SK-N-SH (cell line): ENCODE measurements around the gene HIPK2. TPM values are rescaled to one million over a fixed set of nuclear protein-coding genes. Genes with fewer than 3 reads are reported as not detected.

Source experiments
- CTCF ChIA-PET: fragments of 300-600, 350-600 bp; formaldehyde crosslinking; extraction: SDS; loops from one replicate; lab custom pipeline; 2021; lab: Yijun Ruan, JAX
- POLR2A ChIA-PET: fragments of 350-600 bp; sonication (Branson Sonifier 250); formaldehyde crosslinking; extraction: SDS; loops from one replicate; lab custom pipeline; 2020; ENCODE audit warnings: antibody characterized with exemption, inconsistent platforms; lab: Yijun Ruan, JAX
- DNase-seq: peaks from one replicate; pipeline ENCODE4 v3.0.0; 2012
- H2AFZ ChIP-seq: fragments of 200-600 bp; sonication (generic); 2 replicates; pipeline ENCODE4 v1.8.1; 2016; ENCODE audit warnings: antibody characterized with exemption, mild to moderate bottlenecking, low read depth
- H3F3A ChIP-seq: fragments of 200-600 bp; sonication (generic); replicated peaks from 2 replicates; pipeline ENCODE3; 2016; ENCODE audit warnings: antibody characterized with exemption, mild to moderate bottlenecking; ENCODE audit not compliant: insufficient read depth
- H3K27ac ChIP-seq, 2 experiments: fragments of 200-500 bp in 1 of 2; fragments of 200-600 bp in 1 of 2; sonication (Bioruptor generic) in 1 of 2; sonication (generic), shearing (Covaris generic) in 1 of 2; 2 replicates each; pipeline versions ENCODE4 v1.5.1 to v1.6.1; 2014 to 2016; ENCODE audit warnings: low read depth in 2 of 2, inconsistent platforms in 1 of 2, low read length in 1 of 2, mild to moderate bottlenecking in 1 of 2, mixed read lengths in 1 of 2
- H3K27me3 ChIP-seq: fragments of 200-600 bp; sonication (generic), shearing (Covaris generic); 2 replicates; pipeline ENCODE4 v1.6.1; 2016; ENCODE audit warnings: mixed run types; ENCODE audit not compliant: insufficient read depth
- H3K36me3 ChIP-seq, 2 experiments: fragments of 200-500 bp in 1 of 2; fragments of 200-600 bp in 1 of 2; sonication (Bioruptor generic) in 1 of 2; sonication (generic) in 1 of 2; replicated peaks in 1 of 2; 2 replicates each; pipeline versions ENCODE3 to v1.5.1; 2014 to 2016; ENCODE audit warnings: low read length in 1 of 2, mild to moderate bottlenecking in 1 of 2; ENCODE audit not compliant: insufficient read depth in 2 of 2, control insufficient read depth in 1 of 2
- H3K4me1 ChIP-seq, 2 experiments: fragments of 200-500 bp in 1 of 2; fragments of 200-600 bp in 1 of 2; sonication (Bioruptor generic) in 1 of 2; sonication (generic), shearing (Covaris generic) in 1 of 2; 2 replicates each; pipeline versions ENCODE4 v1.5.1 to v1.6.1; 2014 to 2016; ENCODE audit warnings: low read depth in 1 of 2, low read length in 1 of 2, mixed run types in 1 of 2; ENCODE audit not compliant: insufficient read depth in 2 of 2, control insufficient read depth in 1 of 2
- H3K4me2 ChIP-seq: fragments of 200-600 bp; sonication (generic), shearing (Covaris generic); 2 replicates; pipeline ENCODE4 v1.6.1; 2017; ENCODE audit warnings: mixed run types
- H3K4me3 ChIP-seq, 2 experiments: fragments of 200-500 bp in 1 of 2; fragments of 200-600 bp in 1 of 2; sonication (Bioruptor generic) in 1 of 2; sonication (generic), shearing (Covaris generic) in 1 of 2; 2 replicates each; pipeline versions ENCODE4 v1.5.1 to v1.8.1; 2014 to 2016; ENCODE audit warnings: low read depth in 2 of 2, inconsistent platforms in 1 of 2, low read length in 1 of 2, mild to moderate bottlenecking in 1 of 2, mixed read lengths in 1 of 2, moderate library complexity in 1 of 2
- H3K79me2 ChIP-seq: fragments of 200-600 bp; sonication (generic); 2 replicates; pipeline ENCODE4 v1.8.1; 2017; ENCODE audit warnings: mild to moderate bottlenecking; ENCODE audit not compliant: insufficient read depth
- H3K9ac ChIP-seq: fragments of 200-600 bp; sonication (generic); 2 replicates; pipeline ENCODE4 v1.6.1; 2017; ENCODE audit warnings: mixed run types
- H3K9me2 ChIP-seq: fragments of 200-600 bp; sonication (generic); 2 replicates; pipeline ENCODE4 v1.6.1; 2017; ENCODE audit warnings: mixed run types
- H3K9me3 ChIP-seq: fragments of 200-600 bp; sonication (generic); 2 replicates; pipeline ENCODE4 v1.6.1; 2017; ENCODE audit warnings: mixed run types, mild to moderate bottlenecking, moderate library complexity
- H4K20me1 ChIP-seq: fragments of 200-600 bp; sonication (generic); 2 replicates; pipeline ENCODE4 v1.6.1; 2017; ENCODE audit warnings: mild to moderate bottlenecking, mixed run types; ENCODE audit not compliant: insufficient read depth
- CHD2 ChIP-seq: fragments of 150-350 bp; IDR thresholded peaks from 2 replicates; pipeline ENCODE4 v1.6.1; 2018; ENCODE audit warnings: low read length; ENCODE audit not compliant: partially characterized antibody
- ELF1 ChIP-seq: IDR thresholded peaks from 2 replicates; pipeline ENCODE4 v1.4.0; 2012
- EP300 ChIP-seq, 2 experiments: IDR thresholded peaks; 2 replicates each; pipeline versions ENCODE4 v1.4.0 to v1.6.1; 2012; ENCODE audit warnings: borderline replicate concordance in 1 of 2, low read depth in 1 of 2, low read length in 1 of 2
- FOSL2 ChIP-seq: IDR thresholded peaks from 2 replicates; pipeline ENCODE4 v1.4.0; 2012; ENCODE audit warnings: low read depth, mild to moderate bottlenecking, moderate library complexity, borderline replicate concordance
- GABPA ChIP-seq: IDR thresholded peaks from 2 replicates; pipeline ENCODE4 v1.4.0; 2012; ENCODE audit warnings: low read depth, mild to moderate bottlenecking
- GATA2 ChIP-seq: sonication (generic); formaldehyde crosslinking; IDR thresholded peaks from 2 replicates; pipeline ENCODE4 v1.5.0; 2020; ENCODE audit warnings: mild to moderate bottlenecking, missing genetic modification reagents
- NFIC ChIP-seq: IDR thresholded peaks from 2 replicates; pipeline ENCODE4 v1.4.0; 2012; ENCODE audit warnings: borderline replicate concordance
- NRF1 ChIP-seq: IDR thresholded peaks from 2 replicates; pipeline ENCODE4 v1.6.1; 2012; ENCODE audit warnings: low read depth, mild to moderate bottlenecking, low read length
- POLR2AphosphoS5 ChIP-seq: IDR thresholded peaks from 2 replicates; pipeline ENCODE4 v1.6.1; 2012; ENCODE audit warnings: low read depth, low read length
- RAD21 ChIP-seq: IDR thresholded peaks from 2 replicates; pipeline ENCODE4 v1.6.1; 2012; ENCODE audit warnings: mild to moderate bottlenecking, low read length
- RCOR1 ChIP-seq: fragments of 150-350 bp; IDR thresholded peaks from 2 replicates; pipeline ENCODE4 v1.6.1; 2017; ENCODE audit warnings: antibody characterized with exemption, low read length
- REST ChIP-seq: IDR thresholded peaks from 2 replicates; pipeline ENCODE4 v1.6.1; 2012; ENCODE audit warnings: mild to moderate bottlenecking, low read depth, low read length, moderate library complexity
- TAF1 ChIP-seq: IDR thresholded peaks from 2 replicates; pipeline ENCODE4 v1.6.1; 2012; ENCODE audit warnings: low read depth, mild to moderate bottlenecking, low read length, moderate library complexity, borderline replicate concordance
- TEAD4 ChIP-seq: IDR thresholded peaks from 2 replicates; pipeline ENCODE4 v1.4.0; 2012; ENCODE audit warnings: mild to moderate bottlenecking, borderline replicate concordance; ENCODE audit not compliant: insufficient read depth
- YY1 ChIP-seq: IDR thresholded peaks from 2 replicates; pipeline ENCODE4 v1.4.0; 2012; ENCODE audit warnings: low read depth, mild to moderate bottlenecking
- ZBTB33 ChIP-seq: IDR thresholded peaks from 2 replicates; pipeline ENCODE4 v1.4.0; 2012; ENCODE audit warnings: low read depth, borderline replicate concordance
- WGBS: methylation state at CpG from one replicate; pipeline ENCODE4 v1.1.6; 2017; ENCODE audit warnings: low lambda C conversion rate; 5-methylcytosine and 5-hydroxymethylcytosine counted together
- polyA plus RNA-seq, 3 experiments: library from polyadenylated mRNA; depleted of rRNA; stranded (reverse); fragments of >200 nt; gene quantifications; 2 replicates each; pipeline ENCODE4 v1.2.3, GENCODE V29; 2012
- TF ChIP-seq, protein P1 (sequence below): IDR thresholded peaks from 2 replicates; pipeline ENCODE4 v1.4.0; 2012; ENCODE audit warnings: low read depth

Gene HIPK2
- polyA plus RNA-seq, 1 of the 3 experiments (the other 2 are of a cell fraction): 14.2 TPM

DNA sequence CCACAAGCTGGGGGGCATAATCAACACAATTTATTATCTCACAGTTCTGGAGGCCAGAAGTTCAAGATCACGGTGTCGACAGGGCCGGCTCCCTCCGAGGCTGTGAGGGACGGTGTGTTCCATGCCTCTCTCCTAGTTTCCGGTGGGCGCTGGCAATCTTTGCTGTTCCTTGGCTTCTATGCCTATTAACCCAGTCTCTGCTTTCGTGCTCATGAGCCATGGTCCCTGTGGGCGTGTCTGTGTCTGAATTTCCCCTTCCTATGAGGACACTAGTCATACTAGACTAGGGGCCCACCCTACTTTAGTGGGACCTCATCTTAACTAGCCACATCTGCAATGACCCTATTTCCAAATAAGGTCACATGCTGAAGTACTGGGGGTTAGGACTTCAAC lies 29.4 kb downstream of the HIPK2 start:
- H2AFZ ChIP-seq: no peak overlapping the region
- no peaks in the 10 kb centered on the region for H3K9me3 ChIP-seq
- peaks cover 0 to 4% of the 10 kb centered on the region in 2 experiments for H3K36me3 ChIP-seq
- no peak overlapping the region for H3K27ac ChIP-seq
- 99% methylated on average over 9 of the region's 9 CpGs for WGBS
- H3F3A ChIP-seq: peaks cover 3% of the 10 kb centered on the region
- ChIA-PET POLR2A (no interaction called here), CTCF (interaction anchor here (0.8 to 4.1 kb wide), 3 partner anchors 9 to 102 kb away, joined by 3 to 26 read pairs (median 3); no protein-coding TSS in a partner anchor)
- H3K79me2 ChIP-seq: peaks cover 98% of the 10 kb centered on the region
- TF ChIP-seq REST: no peak
- no peak for TF ChIP-seq GABPA
- no peak for TF ChIP-seq RAD21
- TF ChIP-seq YY1: no peak
- TF ChIP-seq TEAD4: no peak
- TF ChIP-seq NFIC: no peak
- TF ChIP-seq GATA2 (CRISPR knock-in tag): no peak
- no peak for TF ChIP-seq RCOR1
- no peak for TF ChIP-seq TAF1
- no peak for TF ChIP-seq ELF1
- TF ChIP-seq ZBTB33: no peak
- TF ChIP-seq NRF1: no peak
- TF ChIP-seq EP300 (IDR thresholded peaks at IDR 0.05; ENCODE audit: borderline replicate concordance in 1 of 2, low read depth in 1 of 2, low read length in 1 of 2): no peak
- no peak for TF ChIP-seq FOSL2
- TF ChIP-seq, protein P1, sequence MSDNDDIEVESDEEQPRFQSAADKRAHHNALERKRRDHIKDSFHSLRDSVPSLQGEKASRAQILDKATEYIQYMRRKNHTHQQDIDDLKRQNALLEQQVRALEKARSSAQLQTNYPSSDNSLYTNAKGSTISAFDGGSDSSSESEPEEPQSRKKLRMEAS: no peak
- no peak for TF ChIP-seq POLR2AphosphoS5
- no peak for TF ChIP-seq CHD2
- no peak overlapping the region for H3K4me2 ChIP-seq
- peaks cover 25 to 46% of the 10 kb centered on the region in 2 experiments; a peak in 3 of 4 replicates for H3K4me1 ChIP-seq
- peaks cover 99% of the 10 kb centered on the region for H4K20me1 ChIP-seq
- H3K9me2 ChIP-seq: no peaks in the 10 kb centered on the region
- no peak for DNase-seq
- H3K27me3 ChIP-seq: no peaks in the 10 kb centered on the region
- H3K4me3 ChIP-seq: no peak overlapping the region
- no peak overlapping the region for H3K9ac ChIP-seq
